NCI-H1092 (cell line): Measurements from ENCODE around the gene LAMA3.

Experiments
- DNase-seq: peaks from one replicate; lab custom pipeline; 2025; lab: John Stamatoyannopoulos, UW

The LAMA3 gene

GRCh38 chr18:23853448-23854195 lies 164.4 kb downstream of the LAMA3 start:
- no peak for DNase-seq

- no peak for DNase-seq
These were observed 166.5 kb downstream of the LAMA3 start for GRCh38 chr18:23855721-23856120.

GRCh38 chr18:23856466-23857163 lies 167.4 kb downstream of the LAMA3 start:
- no peak for DNase-seq

GRCh38 chr18:23857164-23857552 lies 167.9 kb downstream of the LAMA3 start:
- DNase-seq: no peak

- DNase-seq: no peak
These were observed 168.5 kb downstream of the LAMA3 start for GRCh38 chr18:23857756-23858155.

GRCh38 chr18:23859466-23860336 lies 170.4 kb downstream of the LAMA3 start:
- no peak for DNase-seq

GRCh38 chr18:23861326-23861725 lies 172.1 kb downstream of the LAMA3 start:
- DNase-seq: no peak

- DNase-seq: no peak
These were observed 172.7 kb downstream of the LAMA3 start for GRCh38 chr18:23861805-23862470.

- no peak for DNase-seq
These were observed 175.4 kb downstream of the LAMA3 start for GRCh38 chr18:23864624-23865023.

GRCh38 chr18:23867006-23867405 lies 177.8 kb downstream of the LAMA3 start:
- no peak for DNase-seq

- no peak for DNase-seq
These were observed 179.0 kb downstream of the LAMA3 start for GRCh38 chr18:23868136-23868785.

- DNase-seq: no peak
These were observed 181.6 kb downstream of the LAMA3 start for GRCh38 chr18:23870676-23871380.

GRCh38 chr18:23871410-23871809 lies 182.2 kb downstream of the LAMA3 start:
- peak; percentile 26 for DNase-seq

GRCh38 chr18:23872701-23873550 lies 183.7 kb downstream of the LAMA3 start:
- no peak for DNase-seq

GRCh38 chr18:23875966-23876895 lies 187.0 kb downstream of the LAMA3 start:
- DNase-seq: no peak

GRCh38 chr18:23876921-23877320 lies 187.7 kb downstream of the LAMA3 start:
- no peak for DNase-seq

- DNase-seq: no peak
These were observed 188.1 kb downstream of the LAMA3 start for GRCh38 chr18:23877371-23877770.

GRCh38 chr18:23878336-23878900 lies 189.2 kb downstream of the LAMA3 start:
- no peak for DNase-seq
